Measurements from ENCODE around the gene KREMEN2. TPM values are rescaled to one million over a fixed set of nuclear protein-coding genes. Genes with fewer than 3 reads are reported as not detected.

Gene KREMEN2
- total RNA-seq, 1 donor from 2014 or later: 1.6 TPM

GRCh38 chr16:2981899-2982250 lies 17.8 kb downstream of the KREMEN2 start:
- H3K4me1 ChIP-seq (ENCODE audit: control insufficient read depth in 3 of 3, insufficient read depth in 3 of 3, low read length in 3 of 3): peaks cover 28 to 41% (median 36%) of the 10 kb centered on the region in 3 donors
- H3K4me3 ChIP-seq (ENCODE audit: low read length in 3 of 3): no peak overlapping the region
- peaks cover 5 to 10% (median 7%) of the 10 kb centered on the region in 3 donors for H3K27me3 ChIP-seq (ENCODE audit: control insufficient read depth in 3 of 3, insufficient read depth in 3 of 3, low read length in 3 of 3)
- no peaks in the 10 kb centered on the region for H3K36me3 ChIP-seq (ENCODE audit: control insufficient read depth in 3 of 3, insufficient read depth in 3 of 3, low read length in 3 of 3)
- no peak overlapping the region for H3K9ac ChIP-seq (ENCODE audit: low read depth in 1 of 3, low read length in 3 of 3)
- no peaks in the 10 kb centered on the region for H3K9me3 ChIP-seq (ENCODE audit: control insufficient read depth in 3 of 3, low read length in 3 of 3)
- no peak overlapping the region for H3K27ac ChIP-seq (ENCODE audit: low read depth, low read length)

- H3K9ac ChIP-seq (ENCODE audit: low read depth in 1 of 3, low read length in 3 of 3): no peak overlapping the region
- H3K27me3 ChIP-seq (ENCODE audit: control insufficient read depth in 3 of 3, insufficient read depth in 3 of 3, low read length in 3 of 3): peaks cover 5 to 10% (median 7%) of the 10 kb centered on the region in 3 donors
- H3K9me3 ChIP-seq (ENCODE audit: control insufficient read depth in 3 of 3, low read length in 3 of 3): no peaks in the 10 kb centered on the region
- no peaks in the 10 kb centered on the region for H3K36me3 ChIP-seq (ENCODE audit: control insufficient read depth in 3 of 3, insufficient read depth in 3 of 3, low read length in 3 of 3)
- peaks cover 30 to 45% (median 37%) of the 10 kb centered on the region in 3 donors for H3K4me1 ChIP-seq (ENCODE audit: control insufficient read depth in 3 of 3, insufficient read depth in 3 of 3, low read length in 3 of 3)
- no peak overlapping the region for H3K4me3 ChIP-seq (ENCODE audit: low read length in 3 of 3)
- H3K27ac ChIP-seq (ENCODE audit: low read depth, low read length): no peak overlapping the region
These were observed 18.3 kb downstream of the KREMEN2 start for GRCh38 chr16:2982402-2982801.

- H3K9ac ChIP-seq (ENCODE audit: low read depth in 1 of 3, low read length in 3 of 3): peak overlapping the region in 2 of 3 donors; percentile 40 to 50
- no peaks in the 10 kb centered on the region for H3K9me3 ChIP-seq (ENCODE audit: control insufficient read depth in 3 of 3, low read length in 3 of 3)
- peaks cover 30 to 48% (median 37%) of the 10 kb centered on the region in 3 donors for H3K4me1 ChIP-seq (ENCODE audit: control insufficient read depth in 3 of 3, insufficient read depth in 3 of 3, low read length in 3 of 3)
- H3K27me3 ChIP-seq (ENCODE audit: control insufficient read depth in 3 of 3, insufficient read depth in 3 of 3, low read length in 3 of 3): peaks cover 5 to 10% (median 6%) of the 10 kb centered on the region in 3 donors
- H3K27ac ChIP-seq (ENCODE audit: low read depth, low read length): no peak overlapping the region
- H3K36me3 ChIP-seq (ENCODE audit: control insufficient read depth in 3 of 3, insufficient read depth in 3 of 3, low read length in 3 of 3): no peaks in the 10 kb centered on the region
- H3K4me3 ChIP-seq (ENCODE audit: low read length in 3 of 3): peak overlapping the region in 1 of 3 donors; percentile 35
These were observed 19.6 kb downstream of the KREMEN2 start for GRCh38 chr16:2983706-2984136.

- Histone ChIP-seq H3K27ac (ENCODE audit: low read depth, low read length) (peak overlapping the region; percentile 88), H3K36me3 (ENCODE audit: control insufficient read depth in 3 of 3, insufficient read depth in 3 of 3, low read length in 3 of 3) (no peaks in the 10 kb centered on the region), H3K9ac (ENCODE audit: low read depth in 1 of 3, low read length in 3 of 3) (peak overlapping the region; percentile 24 to 80 (median 40)), H3K9me3 (ENCODE audit: control insufficient read depth in 3 of 3, low read length in 3 of 3) (no peaks in the 10 kb centered on the region), H3K4me3 (ENCODE audit: low read length in 3 of 3) (peak overlapping the region in 2 of 3 donors; percentile 44 to 58), H3K4me1 (ENCODE audit: control insufficient read depth in 3 of 3, insufficient read depth in 3 of 3, low read length in 3 of 3) (peaks cover 30 to 41% (median 32%) of the 10 kb centered on the region in 3 donors), H3K27me3 (ENCODE audit: control insufficient read depth in 3 of 3, insufficient read depth in 3 of 3, low read length in 3 of 3) (peaks cover 0 to 8% (median 8%) of the 10 kb centered on the region in 3 donors)
These were observed 21.4 kb downstream of the KREMEN2 start for GRCh38 chr16:2985462-2985861.

- H3K4me1 ChIP-seq (ENCODE audit: control insufficient read depth in 3 of 3, insufficient read depth in 3 of 3, low read length in 3 of 3): peaks cover 28 to 36% (median 30%) of the 10 kb centered on the region in 3 donors
- H3K9me3 ChIP-seq (ENCODE audit: control insufficient read depth in 3 of 3, low read length in 3 of 3): no peaks in the 10 kb centered on the region
- H3K27ac ChIP-seq (ENCODE audit: low read depth, low read length): peak overlapping the region; percentile 88
- peak overlapping the region; percentile 24 to 80 (median 40) for H3K9ac ChIP-seq (ENCODE audit: low read depth in 1 of 3, low read length in 3 of 3)
- peaks cover 0 to 9% (median 8%) of the 10 kb centered on the region in 3 donors for H3K27me3 ChIP-seq (ENCODE audit: control insufficient read depth in 3 of 3, insufficient read depth in 3 of 3, low read length in 3 of 3)
- H3K36me3 ChIP-seq (ENCODE audit: control insufficient read depth in 3 of 3, insufficient read depth in 3 of 3, low read length in 3 of 3): no peaks in the 10 kb centered on the region
- peak overlapping the region in 2 of 3 donors; percentile 44 to 58 for H3K4me3 ChIP-seq (ENCODE audit: low read length in 3 of 3)
These were observed 21.8 kb downstream of the KREMEN2 start for GRCh38 chr16:2985893-2986355.

GRCh38 chr16:2986623-2987188 lies 22.6 kb downstream of the KREMEN2 start:
- H3K27ac ChIP-seq (ENCODE audit: low read depth, low read length): no peak overlapping the region
- no peaks in the 10 kb centered on the region for H3K36me3 ChIP-seq (ENCODE audit: control insufficient read depth in 3 of 3, insufficient read depth in 3 of 3, low read length in 3 of 3)
- no peaks in the 10 kb centered on the region for H3K9me3 ChIP-seq (ENCODE audit: control insufficient read depth in 3 of 3, low read length in 3 of 3)
- peaks cover 0 to 9% (median 8%) of the 10 kb centered on the region in 3 donors for H3K27me3 ChIP-seq (ENCODE audit: control insufficient read depth in 3 of 3, insufficient read depth in 3 of 3, low read length in 3 of 3)
- no peak overlapping the region for H3K4me3 ChIP-seq (ENCODE audit: low read length in 3 of 3)
- H3K9ac ChIP-seq (ENCODE audit: low read depth in 1 of 3, low read length in 3 of 3): peak overlapping the region in 1 of 3 donors; percentile 80
- peaks cover 27 to 36% (median 29%) of the 10 kb centered on the region in 3 donors for H3K4me1 ChIP-seq (ENCODE audit: control insufficient read depth in 3 of 3, insufficient read depth in 3 of 3, low read length in 3 of 3)

GRCh38 chr16:2987286-2987685 lies 23.2 kb downstream of the KREMEN2 start:
- Histone ChIP-seq H3K9ac (ENCODE audit: low read depth in 1 of 3, low read length in 3 of 3) (no peak overlapping the region), H3K36me3 (ENCODE audit: control insufficient read depth in 3 of 3, insufficient read depth in 3 of 3, low read length in 3 of 3) (no peaks in the 10 kb centered on the region), H3K27ac (ENCODE audit: low read depth, low read length) (no peak overlapping the region), H3K4me1 (ENCODE audit: control insufficient read depth in 3 of 3, insufficient read depth in 3 of 3, low read length in 3 of 3) (peaks cover 27 to 36% (median 29%) of the 10 kb centered on the region in 3 donors), H3K4me3 (ENCODE audit: low read length in 3 of 3) (no peak overlapping the region), H3K27me3 (ENCODE audit: control insufficient read depth in 3 of 3, insufficient read depth in 3 of 3, low read length in 3 of 3) (peaks cover 0 to 9% (median 8%) of the 10 kb centered on the region in 3 donors), H3K9me3 (ENCODE audit: control insufficient read depth in 3 of 3, low read length in 3 of 3) (no peaks in the 10 kb centered on the region)

GRCh38 chr16:2987833-2988232 lies 23.8 kb downstream of the KREMEN2 start:
- Histone ChIP-seq H3K27me3 (ENCODE audit: control insufficient read depth in 3 of 3, insufficient read depth in 3 of 3, low read length in 3 of 3) (peaks cover 0 to 9% (median 8%) of the 10 kb centered on the region in 3 donors), H3K4me1 (ENCODE audit: control insufficient read depth in 3 of 3, insufficient read depth in 3 of 3, low read length in 3 of 3) (peaks cover 27 to 36% (median 29%) of the 10 kb centered on the region in 3 donors), H3K9ac (ENCODE audit: low read depth in 1 of 3, low read length in 3 of 3) (no peak overlapping the region), H3K9me3 (ENCODE audit: control insufficient read depth in 3 of 3, low read length in 3 of 3) (no peaks in the 10 kb centered on the region), H3K4me3 (ENCODE audit: low read length in 3 of 3) (no peak overlapping the region), H3K36me3 (ENCODE audit: control insufficient read depth in 3 of 3, insufficient read depth in 3 of 3, low read length in 3 of 3) (no peaks in the 10 kb centered on the region), H3K27ac (ENCODE audit: low read depth, low read length) (no peak overlapping the region)

- no peaks in the 10 kb centered on the region for H3K9me3 ChIP-seq (ENCODE audit: control insufficient read depth in 3 of 3, low read length in 3 of 3)
- no peaks in the 10 kb centered on the region for H3K36me3 ChIP-seq (ENCODE audit: control insufficient read depth in 3 of 3, insufficient read depth in 3 of 3, low read length in 3 of 3)
- no peak overlapping the region for H3K27ac ChIP-seq (ENCODE audit: low read depth, low read length)
- peaks cover 0 to 9% (median 8%) of the 10 kb centered on the region in 3 donors for H3K27me3 ChIP-seq (ENCODE audit: control insufficient read depth in 3 of 3, insufficient read depth in 3 of 3, low read length in 3 of 3)
- H3K9ac ChIP-seq (ENCODE audit: low read depth in 1 of 3, low read length in 3 of 3): no peak overlapping the region
- H3K4me3 ChIP-seq (ENCODE audit: low read length in 3 of 3): no peak overlapping the region
- H3K4me1 ChIP-seq (ENCODE audit: control insufficient read depth in 3 of 3, insufficient read depth in 3 of 3, low read length in 3 of 3): peaks cover 27 to 36% (median 29%) of the 10 kb centered on the region in 3 donors
These were observed 24.6 kb downstream of the KREMEN2 start for GRCh38 chr16:2988590-2989099.

- peaks cover 11 to 16% (median 11%) of the 10 kb centered on the region in 3 donors for H3K4me1 ChIP-seq (ENCODE audit: control insufficient read depth in 3 of 3, insufficient read depth in 3 of 3, low read length in 3 of 3)
- H3K27me3 ChIP-seq (ENCODE audit: control insufficient read depth in 3 of 3, insufficient read depth in 3 of 3, low read length in 3 of 3): peaks cover 0 to 9% (median 8%) of the 10 kb centered on the region in 3 donors
- H3K27ac ChIP-seq (ENCODE audit: low read depth, low read length): no peak overlapping the region
- no peaks in the 10 kb centered on the region for H3K36me3 ChIP-seq (ENCODE audit: control insufficient read depth in 3 of 3, insufficient read depth in 3 of 3, low read length in 3 of 3)
- no peak overlapping the region for H3K9ac ChIP-seq (ENCODE audit: low read depth in 1 of 3, low read length in 3 of 3)
- no peaks in the 10 kb centered on the region for H3K9me3 ChIP-seq (ENCODE audit: control insufficient read depth in 3 of 3, low read length in 3 of 3)
- no peak overlapping the region for H3K4me3 ChIP-seq (ENCODE audit: low read length in 3 of 3)
These were observed 26.8 kb downstream of the KREMEN2 start for GRCh38 chr16:2990891-2991290.
